ENCODE measurements around the gene TRPV5. TPM values are rescaled to one million over a fixed set of nuclear protein-coding genes. Genes with fewer than 3 reads are reported as not detected.

TRPV5 gene
- total and polyA plus RNA-seq, 7 experiments from 2014 or later: not detected

DNA sequence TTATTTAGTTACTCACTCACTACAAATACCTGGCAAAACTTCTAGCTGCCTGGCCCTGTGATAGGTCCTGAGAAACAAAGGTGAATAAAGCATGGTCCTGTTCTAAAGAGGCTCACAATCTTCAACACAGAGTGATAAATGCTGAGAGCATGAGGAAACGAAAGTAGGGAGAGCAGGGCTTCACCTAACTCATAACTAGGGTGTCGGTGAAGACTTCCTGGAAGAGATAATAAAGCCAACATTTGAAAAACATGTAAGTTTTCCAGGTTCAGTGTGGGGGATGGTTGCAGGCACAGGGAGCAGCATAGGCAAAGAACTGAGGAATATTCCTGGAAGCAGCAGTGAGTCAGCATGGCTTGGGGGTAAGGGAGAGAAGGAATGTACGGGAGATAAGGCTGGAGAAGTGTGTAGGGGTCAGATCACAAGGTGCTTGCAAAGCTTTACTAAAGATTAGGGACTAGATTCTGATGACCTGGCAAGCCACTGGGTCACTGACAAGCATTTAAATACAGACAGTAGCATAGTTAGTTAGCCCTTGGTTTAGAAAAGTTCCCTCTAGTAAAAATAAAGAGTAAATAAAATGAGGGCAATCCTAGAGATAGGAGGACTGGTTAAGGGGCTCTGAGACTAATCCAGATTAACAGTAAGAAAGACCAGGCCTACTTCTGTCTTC is 23.5 kb upstream of the TRPV5 start:
- Histone ChIP-seq H3K4me3 (ENCODE audit: low read length) (no peak overlapping the region), H3K9me3 (ENCODE audit: control insufficient read depth in 2 of 3, low read length in 3 of 3) (peaks cover 0 to 18% (median 5%) of the 10 kb centered on the region in 3 experiments), H3K27me3 (ENCODE audit: control insufficient read depth in 2 of 2, insufficient read depth in 2 of 2, low read length in 2 of 2) (no peaks in the 10 kb centered on the region), H3K36me3 (ENCODE audit: control insufficient read depth in 2 of 3, insufficient read depth in 3 of 3, low read length in 3 of 3) (no peaks in the 10 kb centered on the region), H3K4me1 (ENCODE audit: control insufficient read depth in 2 of 2, insufficient read depth in 2 of 2, low read length in 2 of 2) (no peaks in the 10 kb centered on the region), H3K27ac (ENCODE audit: low read depth, low read length) (no peak overlapping the region)
- intact Hi-C loops (cut with micrococcal nuclease): no loop called here
- Mint-ChIP-seq H3K36me3 (peaks cover 3 to 22% (median 13%) of the 10 kb centered on the region in 5 donors), H3K27me3 (peaks cover 14 to 29% (median 25%) of the 10 kb centered on the region in 5 donors), H3K9me3 (peaks cover 11 to 36% (median 23%) of the 10 kb centered on the region in 11 donors), H3K27ac (no peak overlapping the region), H3K4me3 (no peak overlapping the region), H3K4me1 (no peaks in the 10 kb centered on the region)
- POLR2A ChIA-PET: no interaction called here
- ATAC-seq (no peak), DNase-seq (no peak)
- CTCF ChIA-PET: no interaction called here

DNA sequence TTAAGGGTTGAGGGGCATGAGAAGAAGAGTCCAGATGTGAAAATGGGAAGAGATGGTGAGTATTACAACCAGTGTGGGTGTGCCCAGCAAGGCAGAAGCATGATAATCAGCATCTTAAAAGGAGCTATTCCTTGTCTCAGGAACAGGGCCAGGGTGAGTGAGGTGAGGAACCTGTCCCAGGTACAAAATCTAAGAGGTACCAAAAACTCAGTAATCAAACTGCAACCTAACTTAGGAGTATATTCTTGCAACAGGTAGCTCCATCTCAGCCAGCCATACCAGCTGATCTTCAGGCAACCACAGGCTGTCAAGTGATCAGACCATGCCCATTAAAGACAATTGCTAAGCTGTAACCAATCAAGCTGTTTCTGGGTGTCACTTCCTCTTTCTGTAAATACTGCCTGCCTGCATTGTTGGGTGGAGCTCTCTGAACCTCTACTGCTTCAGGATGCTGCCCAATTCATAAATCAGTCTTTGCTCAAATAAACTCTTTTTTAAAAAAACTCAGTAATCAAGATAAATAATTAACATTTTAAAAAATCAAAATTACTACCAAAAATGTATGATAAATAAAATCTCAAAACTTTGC is 21.2 kb upstream of the TRPV5 start:
- peaks cover 11 to 36% (median 23%) of the 10 kb centered on the region in 11 donors for H3K9me3 Mint-ChIP-seq
- DNase-seq: no peak
- H3K4me3 Mint-ChIP-seq: no peak overlapping the region
- Histone ChIP-seq H3K4me1 (ENCODE audit: control insufficient read depth in 2 of 2, insufficient read depth in 2 of 2, low read length in 2 of 2) (no peaks in the 10 kb centered on the region), H3K27ac (ENCODE audit: low read depth, low read length) (no peak overlapping the region), H3K4me3 (ENCODE audit: low read length) (no peak overlapping the region), H3K9me3 (ENCODE audit: control insufficient read depth in 2 of 3, low read length in 3 of 3) (peaks cover 0 to 18% (median 5%) of the 10 kb centered on the region in 3 experiments), H3K27me3 (ENCODE audit: control insufficient read depth in 2 of 2, insufficient read depth in 2 of 2, low read length in 2 of 2) (no peaks in the 10 kb centered on the region), H3K36me3 (ENCODE audit: control insufficient read depth in 2 of 3, insufficient read depth in 3 of 3, low read length in 3 of 3) (no peaks in the 10 kb centered on the region)
- no peaks in the 10 kb centered on the region for H3K4me1 Mint-ChIP-seq
- ChIA-PET POLR2A (no interaction called here), CTCF (no interaction called here)
- peaks cover 7 to 31% (median 13%) of the 10 kb centered on the region in 5 donors for H3K27me3 Mint-ChIP-seq
- intact Hi-C loops (cut with micrococcal nuclease): no loop called here
- no peak overlapping the region for H3K27ac Mint-ChIP-seq
- ATAC-seq: no peak
- peaks cover 3 to 22% (median 13%) of the 10 kb centered on the region in 5 donors for H3K36me3 Mint-ChIP-seq

DNA sequence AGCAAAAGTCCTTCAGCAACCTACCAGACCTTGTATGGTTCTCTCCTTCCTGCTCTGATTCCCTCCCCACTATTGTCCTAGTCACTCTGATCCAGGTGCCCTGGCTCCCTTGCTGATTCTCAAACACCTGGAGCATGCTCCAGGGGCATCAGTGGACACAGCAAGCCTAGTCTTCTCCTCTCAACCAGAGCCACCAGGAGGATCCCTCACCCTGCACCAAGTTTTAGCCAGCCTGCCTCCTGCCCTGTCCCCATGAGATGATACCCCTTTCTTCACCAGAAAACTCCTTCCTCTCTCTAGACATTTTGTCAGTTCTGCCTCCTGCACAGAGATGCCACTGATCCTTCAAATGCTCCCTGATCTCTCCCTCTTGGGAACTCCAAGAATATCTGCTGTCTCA is 16.7 kb upstream of the TRPV5 start:
- Histone ChIP-seq H3K4me1 (ENCODE audit: control insufficient read depth in 2 of 2, insufficient read depth in 2 of 2, low read length in 2 of 2) (no peaks in the 10 kb centered on the region), H3K27me3 (ENCODE audit: control insufficient read depth in 2 of 2, insufficient read depth in 2 of 2, low read length in 2 of 2) (no peaks in the 10 kb centered on the region), H3K36me3 (ENCODE audit: control insufficient read depth in 2 of 3, insufficient read depth in 3 of 3, low read length in 3 of 3) (no peaks in the 10 kb centered on the region), H3K4me3 (ENCODE audit: low read length) (no peak overlapping the region), H3K27ac (ENCODE audit: low read depth, low read length) (no peak overlapping the region), H3K9me3 (ENCODE audit: control insufficient read depth in 2 of 3, low read length in 3 of 3) (peaks cover 0 to 9% (median 0%) of the 10 kb centered on the region in 3 experiments)
- H3K27ac Mint-ChIP-seq: no peak overlapping the region
- H3K27me3 Mint-ChIP-seq: peaks cover 8 to 18% (median 12%) of the 10 kb centered on the region in 5 donors
- ChIA-PET CTCF (no interaction called here), POLR2A (no interaction called here)
- H3K36me3 Mint-ChIP-seq: peaks cover 0 to 7% (median 0%) of the 10 kb centered on the region in 5 donors
- H3K4me1 Mint-ChIP-seq: no peaks in the 10 kb centered on the region
- intact Hi-C loops (cut with micrococcal nuclease): no loop called here
- H3K4me3 Mint-ChIP-seq: no peak overlapping the region
- H3K9me3 Mint-ChIP-seq: peaks cover 0 to 19% (median 10%) of the 10 kb centered on the region in 11 donors
- ATAC-seq (no peak), DNase-seq (no peak)

DNA sequence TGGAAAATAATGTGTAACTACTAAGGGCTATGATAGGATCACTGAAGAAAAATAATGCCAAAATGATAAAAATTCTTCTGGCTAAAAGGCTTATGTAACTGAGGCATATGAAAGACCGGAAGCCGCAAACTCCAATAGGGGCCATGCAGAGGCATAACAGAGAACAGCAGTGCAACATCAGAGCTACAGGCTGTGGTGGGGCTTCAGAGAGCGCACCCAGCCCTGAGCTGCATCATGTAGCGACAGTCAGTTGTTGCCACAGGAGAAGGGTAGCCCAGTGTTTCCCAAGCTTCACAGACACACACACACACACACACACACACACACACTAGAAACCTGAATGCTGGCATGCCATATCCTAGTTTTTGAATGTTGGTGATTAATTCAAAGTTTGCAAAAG is 15.1 kb upstream of the TRPV5 start:
- intact Hi-C loops (cut with micrococcal nuclease): no loop called here
- H3K4me3 Mint-ChIP-seq: no peak overlapping the region

DNA sequence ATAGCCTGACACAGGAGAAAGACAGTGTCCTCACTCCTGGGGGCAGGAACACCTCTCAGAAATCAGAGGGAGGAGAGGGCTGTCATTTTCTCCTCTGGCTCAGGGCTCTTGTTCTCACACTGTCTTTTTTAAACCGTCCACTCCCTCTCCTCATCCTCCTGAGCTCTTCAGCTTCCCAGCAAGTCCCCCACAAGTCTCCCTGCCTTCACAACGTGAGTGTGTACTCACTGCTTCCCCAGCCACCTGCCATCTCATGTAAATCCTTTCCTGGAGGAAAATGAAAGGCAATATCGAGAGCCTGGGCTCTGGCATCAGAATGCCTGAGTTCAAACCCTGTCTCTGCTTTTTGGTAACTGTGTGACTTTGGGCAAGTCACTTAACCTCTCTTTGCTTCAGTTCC is 11.5 kb upstream of the TRPV5 start:
- Mint-ChIP-seq H3K36me3 (no peaks in the 10 kb centered on the region), H3K27ac (no peak overlapping the region), H3K9me3 (peaks cover 0 to 2% (median 0%) of the 10 kb centered on the region in 11 donors), H3K4me1 (peaks cover 0 to 5% (median 0%) of the 10 kb centered on the region in 7 donors), H3K27me3 (peaks cover 5 to 24% (median 10%) of the 10 kb centered on the region in 5 donors), H3K4me3 (no peak overlapping the region)
- Histone ChIP-seq H3K27me3 (ENCODE audit: control insufficient read depth in 2 of 2, insufficient read depth in 2 of 2, low read length in 2 of 2) (no peaks in the 10 kb centered on the region), H3K4me3 (ENCODE audit: low read length) (no peak overlapping the region), H3K9me3 (ENCODE audit: control insufficient read depth in 2 of 3, low read length in 3 of 3) (no peaks in the 10 kb centered on the region), H3K36me3 (ENCODE audit: control insufficient read depth in 2 of 3, insufficient read depth in 3 of 3, low read length in 3 of 3) (no peaks in the 10 kb centered on the region), H3K27ac (ENCODE audit: low read depth, low read length) (no peak overlapping the region), H3K4me1 (ENCODE audit: control insufficient read depth in 2 of 2, insufficient read depth in 2 of 2, low read length in 2 of 2) (no peaks in the 10 kb centered on the region)
- no peak for DNase-seq
- no peak for ATAC-seq
- intact Hi-C loops (cut with micrococcal nuclease): no loop called here
- CTCF ChIA-PET: no interaction called here
- POLR2A ChIA-PET: no interaction called here

More for the DNA sequence above, 15.1 kb upstream of the TRPV5 start:
- Mint-ChIP-seq H3K4me1 (no peaks in the 10 kb centered on the region), H3K36me3 (peaks cover 0 to 4% (median 0%) of the 10 kb centered on the region in 5 donors), H3K27ac (no peak overlapping the region), H3K9me3 (peaks cover 0 to 6% (median under 1%) of the 10 kb centered on the region in 11 donors), H3K27me3 (peaks cover 10 to 23% (median 13%) of the 10 kb centered on the region in 5 donors)
- no peak overlapping the region for H3K4me3 ChIP-seq (ENCODE audit: low read length)
- H3K4me1 ChIP-seq (ENCODE audit: control insufficient read depth in 2 of 2, insufficient read depth in 2 of 2, low read length in 2 of 2): no peaks in the 10 kb centered on the region
- DNase-seq: no peak
- no peak overlapping the region for H3K27ac ChIP-seq (ENCODE audit: low read depth, low read length)
- no peaks in the 10 kb centered on the region for H3K9me3 ChIP-seq (ENCODE audit: control insufficient read depth in 2 of 3, low read length in 3 of 3)
- ChIA-PET CTCF (no interaction called here), POLR2A (no interaction called here)
- H3K36me3 ChIP-seq (ENCODE audit: control insufficient read depth in 2 of 3, insufficient read depth in 3 of 3, low read length in 3 of 3): no peaks in the 10 kb centered on the region
- H3K27me3 ChIP-seq (ENCODE audit: control insufficient read depth in 2 of 2, insufficient read depth in 2 of 2, low read length in 2 of 2): no peaks in the 10 kb centered on the region
- ATAC-seq: no peak

DNA sequence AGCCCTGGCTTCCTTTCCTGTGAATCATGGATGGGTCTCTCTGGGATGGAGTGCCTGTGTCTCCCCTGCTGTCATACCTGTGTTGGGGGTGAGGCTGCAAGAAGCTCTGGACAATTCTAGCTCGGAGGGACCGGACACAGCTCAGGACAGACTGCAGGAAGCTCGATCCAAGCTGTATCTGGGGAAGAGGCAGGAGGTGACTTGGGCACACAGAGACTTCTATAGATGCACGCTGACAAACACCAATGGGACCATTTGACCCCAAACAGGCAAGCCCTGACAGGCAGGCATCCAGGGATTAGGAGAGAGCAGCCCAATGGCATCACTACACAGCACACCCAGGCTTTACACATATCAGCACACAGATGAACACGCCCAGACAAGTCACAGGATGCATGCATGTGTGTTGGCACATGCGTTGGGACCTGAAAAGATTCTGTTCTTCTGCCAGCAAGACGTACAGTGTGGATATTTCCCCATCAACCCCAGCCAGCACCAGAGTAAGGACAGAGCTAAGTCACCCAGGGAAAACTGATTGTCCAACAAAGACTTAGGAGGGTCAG is 10.2 kb upstream of the TRPV5 start:
- peaks cover 0 to 2% (median 0%) of the 10 kb centered on the region in 11 donors for H3K9me3 Mint-ChIP-seq
- H3K36me3 Mint-ChIP-seq: no peaks in the 10 kb centered on the region
- ATAC-seq (no peak), DNase-seq (no peak)
- peaks cover 4 to 24% (median 10%) of the 10 kb centered on the region in 5 donors for H3K27me3 Mint-ChIP-seq
- H3K27ac ChIP-seq (ENCODE audit: low read depth, low read length): no peak overlapping the region
- ChIA-PET CTCF (no interaction called here), POLR2A (no interaction called here)
- no peaks in the 10 kb centered on the region for H3K9me3 ChIP-seq (ENCODE audit: control insufficient read depth in 2 of 3, low read length in 3 of 3)
- no peak overlapping the region for H3K27ac Mint-ChIP-seq
- H3K27me3 ChIP-seq (ENCODE audit: control insufficient read depth in 2 of 2, insufficient read depth in 2 of 2, low read length in 2 of 2): no peaks in the 10 kb centered on the region
- H3K36me3 ChIP-seq (ENCODE audit: control insufficient read depth in 2 of 3, insufficient read depth in 3 of 3, low read length in 3 of 3): no peaks in the 10 kb centered on the region
- no peak overlapping the region for H3K4me3 Mint-ChIP-seq
- H3K4me1 ChIP-seq (ENCODE audit: control insufficient read depth in 2 of 2, insufficient read depth in 2 of 2, low read length in 2 of 2): no peaks in the 10 kb centered on the region
- H3K4me1 Mint-ChIP-seq: peaks cover 0 to 5% (median 0%) of the 10 kb centered on the region in 7 donors
- intact Hi-C loops (cut with micrococcal nuclease): no loop called here
- H3K4me3 ChIP-seq (ENCODE audit: low read length): no peak overlapping the region
